T-helper 22 cell (primary cell): ENCODE data around the gene RDH8.
A peak's percentile ranks its signal among the peaks of the same experiment; 100 is the strongest.
"Not testable (repeated sequence)": the region's sequence is repeated elsewhere in the genome, so short reads cannot be mapped to it uniquely, and the experiment has no call there.

Experiments
- DNase-seq: peaks from one replicate; pipeline ENCODE4 v3.0.0-alpha.2; 2020; ENCODE audit warnings: low read depth

RDH8 gene

DNA sequence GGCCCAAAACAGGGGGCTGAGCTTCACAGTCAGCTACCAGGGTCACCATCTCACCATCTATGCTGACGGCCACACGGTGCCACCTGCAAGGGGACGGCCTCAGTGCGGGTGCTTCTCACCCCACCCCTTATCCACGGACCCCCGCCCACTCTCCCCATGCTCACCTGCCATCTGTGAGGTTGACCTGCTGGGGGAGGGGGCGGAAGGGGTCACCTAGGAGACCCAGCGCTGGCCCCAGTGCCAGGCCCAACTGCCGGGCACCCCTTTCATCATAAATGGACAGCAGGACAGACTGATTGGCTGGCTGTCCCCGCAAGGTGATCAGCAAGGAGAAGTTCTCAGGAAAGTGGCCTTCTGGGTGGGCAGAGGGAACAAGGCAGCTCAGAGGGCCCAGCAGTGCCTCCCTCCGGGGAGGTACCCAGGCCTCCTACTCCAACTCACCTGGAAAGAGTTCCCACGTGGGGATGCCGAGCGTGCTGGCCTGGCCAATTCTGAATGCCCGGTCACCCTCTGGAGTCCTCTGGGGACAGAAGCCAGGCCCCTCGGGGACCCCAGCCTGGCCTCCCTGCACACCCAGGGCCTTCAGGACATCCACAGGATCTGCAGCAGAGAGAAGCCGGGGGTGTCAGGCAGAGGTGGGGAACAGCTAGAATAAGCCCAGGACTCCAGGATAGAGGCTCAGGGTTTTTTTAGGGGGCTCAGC, 7.5 kb upstream of the RDH8 start:
- no peak for DNase-seq

DNA sequence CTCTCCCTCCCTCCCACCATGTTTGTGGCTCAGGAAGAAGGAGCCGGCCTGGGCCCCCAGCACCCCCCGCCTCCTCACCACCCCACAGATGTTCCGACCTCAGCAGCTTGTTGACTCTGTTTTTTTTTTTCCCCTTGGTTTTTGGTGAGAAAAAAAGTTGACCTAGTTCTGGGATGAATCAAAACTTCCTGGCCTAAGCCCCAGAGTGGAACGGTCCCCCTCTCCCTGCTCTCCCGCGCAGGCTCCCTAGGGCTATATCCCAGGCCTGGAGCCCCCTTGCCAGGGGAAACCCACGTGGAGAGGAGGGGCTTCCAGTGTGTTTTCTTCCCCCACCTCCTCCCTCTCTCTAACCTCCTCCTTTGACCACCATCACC, 7.0 kb upstream of the RDH8 start:
- DNase-seq: no peak

DNA sequence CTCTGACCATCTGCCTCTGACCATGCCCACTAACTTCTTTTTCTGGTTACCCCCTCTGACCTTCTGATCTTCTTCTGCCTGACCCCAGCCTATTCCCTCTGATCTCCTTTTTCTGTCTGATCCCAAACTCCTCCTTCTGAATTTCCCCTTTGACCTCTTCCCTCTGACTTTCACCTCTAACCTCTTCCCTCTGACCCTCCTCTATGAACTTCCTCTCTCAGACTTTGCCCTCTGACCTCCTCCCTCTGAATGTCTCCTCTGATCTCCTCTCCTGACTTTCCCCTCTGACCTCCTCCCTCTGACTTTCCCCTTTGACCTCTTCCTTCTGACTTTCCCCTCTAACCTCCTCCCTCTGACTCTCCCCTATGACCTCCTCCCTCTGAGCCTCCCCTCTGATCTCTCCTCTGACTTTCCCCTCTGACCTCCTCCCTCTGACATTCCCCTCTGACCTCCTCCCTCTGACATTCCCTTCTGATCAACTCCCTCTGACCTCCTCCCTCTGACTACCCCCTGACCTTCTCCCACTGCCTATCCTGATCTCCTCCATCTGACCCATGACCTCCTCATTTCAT, 6.4 kb upstream of the RDH8 start:
- DNase-seq: no peak

- DNase-seq: no peak
These were observed 5.7 kb upstream of the RDH8 start for GRCh38 chr19:10007371-10008183.

DNA sequence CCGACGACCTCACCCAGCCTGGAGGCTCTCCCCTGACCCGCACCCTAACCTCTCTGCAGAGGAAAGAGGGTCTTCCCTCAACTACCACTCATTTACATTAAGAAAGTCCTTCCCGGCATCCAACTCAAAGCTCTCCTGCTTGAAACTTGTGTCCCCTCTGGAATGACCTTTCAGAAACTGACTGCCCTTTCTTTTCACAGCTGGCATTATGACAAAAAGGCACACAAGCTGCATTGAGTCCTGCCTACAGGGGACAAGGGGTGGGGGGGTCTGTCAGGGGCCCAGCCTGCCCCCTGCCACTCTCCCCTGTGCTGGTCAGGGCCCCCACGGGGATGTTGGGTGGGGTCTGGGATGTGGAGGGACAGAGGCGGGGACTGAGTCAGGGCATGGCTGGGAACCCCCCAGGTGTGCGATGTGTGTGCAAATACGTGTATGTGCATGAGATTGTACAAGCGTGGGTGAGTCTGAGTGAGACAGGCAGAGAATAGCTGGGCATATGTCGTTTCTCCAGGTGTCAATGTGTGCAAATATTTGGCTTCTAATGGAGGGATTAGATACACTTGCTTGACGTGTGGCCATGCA, 5.0 kb upstream of the RDH8 start:
- no peak for DNase-seq

DNA sequence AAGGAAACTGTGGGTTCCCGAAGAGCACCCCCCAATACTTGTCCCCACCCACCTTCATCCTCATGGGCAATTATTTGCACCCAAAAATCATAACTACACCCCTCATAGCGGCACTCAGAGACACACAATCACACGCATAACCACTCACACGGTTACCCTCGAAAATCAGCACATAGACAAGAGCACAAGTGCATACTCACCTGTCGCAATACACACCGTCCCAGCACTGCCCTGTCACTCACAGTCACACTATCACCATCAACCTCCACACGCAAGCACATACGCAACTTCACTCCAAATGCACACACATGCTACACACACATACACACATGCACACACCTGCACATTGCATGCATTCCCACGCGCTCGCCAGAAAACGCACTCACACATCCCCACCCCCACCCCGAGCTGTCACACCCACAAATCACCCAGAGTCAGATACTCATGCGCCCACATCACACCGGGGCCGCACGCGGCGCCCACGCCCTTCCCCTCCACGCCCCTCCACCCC, 3.5 kb upstream of the RDH8 start:
- no peak for DNase-seq

- no peak for DNase-seq
These were observed 3.0 kb upstream of the RDH8 start, which contains the start of gene COL5A3 for GRCh38 chr19:10010247-10010691. Gene COL5A3, minus strand, starts transcription at chr19:10010504. Its CDS starts 119 bp downstream, at chr19:10010385.

DNA sequence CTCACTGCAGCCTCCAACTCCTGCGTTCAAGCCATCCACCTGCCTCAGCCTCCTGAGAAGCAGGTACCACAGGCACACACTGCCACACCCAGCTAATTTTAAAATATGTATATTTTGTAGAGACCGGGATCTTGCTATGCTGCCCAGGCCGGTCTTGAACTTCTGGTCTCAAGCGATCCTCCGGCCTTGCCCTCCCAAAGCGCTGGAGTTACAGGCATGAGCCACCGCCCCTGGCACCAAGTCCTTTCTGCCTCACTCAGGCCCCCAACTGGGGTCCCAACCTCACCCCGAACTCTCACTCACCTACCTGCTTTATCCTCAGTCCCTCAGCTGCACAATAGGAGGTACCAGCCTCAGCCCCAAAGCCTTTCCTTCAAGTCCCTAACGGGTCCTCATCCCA, 2.3 kb upstream of the RDH8 start:
- DNase-seq: no peak

- DNase-seq: no peak
These were observed 1.3 kb upstream of the RDH8 start for GRCh38 chr19:10011974-10012373.

GRCh38 chr19:10013834-10014618, 743 bp downstream of the RDH8 start:
- no peak for DNase-seq

DNA sequence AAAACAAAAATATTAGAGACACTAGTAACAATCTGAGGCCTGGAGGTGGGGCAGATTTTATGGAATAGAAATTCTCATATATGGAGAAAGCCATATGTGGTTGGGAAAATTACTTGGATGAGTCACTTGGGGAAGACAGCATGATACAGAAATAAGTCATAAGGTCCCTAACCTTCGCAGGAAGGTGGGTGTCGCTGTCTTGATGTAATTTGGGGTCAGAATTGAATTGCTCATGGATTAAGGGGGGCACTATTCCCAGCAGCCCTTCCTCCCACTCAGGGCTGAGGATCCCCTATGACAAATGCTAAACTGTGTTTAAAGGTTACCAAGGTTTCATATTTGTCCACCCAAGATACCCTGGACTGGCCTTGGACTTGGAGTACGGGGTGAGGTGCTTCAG, 5.0 kb downstream of the RDH8 start:
- no peak for DNase-seq

DNA sequence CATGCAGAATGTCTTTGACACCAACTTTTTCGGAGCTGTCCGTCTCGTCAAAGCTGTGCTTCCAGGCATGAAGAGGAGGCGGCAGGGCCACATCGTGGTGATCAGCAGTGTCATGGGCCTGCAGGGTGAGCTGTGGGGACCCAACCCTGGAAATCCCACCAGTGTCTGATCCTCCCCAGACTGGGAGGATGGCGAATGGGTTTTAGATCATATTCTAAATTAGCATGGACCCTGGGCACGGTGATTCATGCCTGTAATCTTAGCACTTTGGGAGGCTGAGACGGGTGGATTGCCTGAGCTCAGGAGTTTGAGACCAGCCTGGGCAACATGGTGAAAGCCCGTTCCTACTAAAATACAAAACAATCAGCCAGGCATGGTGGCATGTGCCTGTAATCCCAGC, 5.5 kb downstream of the RDH8 start:
- DNase-seq: no peak

- no peak for DNase-seq
These were observed 6.0 kb downstream of the RDH8 start for GRCh38 chr19:10019246-10019645.

DNA sequence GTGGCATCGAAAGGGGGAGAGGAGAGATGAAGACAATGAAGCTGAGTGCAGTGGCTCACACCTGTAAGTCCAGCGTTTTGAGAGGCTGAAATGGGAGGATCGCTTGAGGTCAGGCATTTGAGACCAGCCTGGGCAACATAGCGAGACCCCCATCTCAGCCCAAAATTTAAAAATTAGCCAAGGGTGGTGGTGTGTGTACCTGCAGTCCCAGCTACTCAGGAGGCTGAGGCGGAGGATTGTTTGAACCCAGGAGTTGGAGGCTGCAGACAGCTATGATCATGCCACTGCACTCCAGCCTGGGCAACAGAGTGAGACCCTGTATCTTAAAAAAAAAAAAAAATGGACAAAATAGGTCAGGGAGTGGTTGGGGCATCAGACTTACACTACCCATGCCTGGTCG, 7.6 kb downstream of the RDH8 start:
- no peak for DNase-seq

GRCh38 chr19:10021446-10021845, 8.2 kb downstream of the RDH8 start:
- DNase-seq: no peak

- DNase-seq: no peak
These were observed 8.6 kb downstream of the RDH8 start for GRCh38 chr19:10021863-10022262.

- DNase-seq: not testable (repeated sequence)
These were observed 9.8 kb downstream of the RDH8 start for GRCh38 chr19:10023096-10023495.

- no peak for DNase-seq
These were observed 13.5 kb downstream of the RDH8 start for GRCh38 chr19:10026744-10027143.

DNA sequence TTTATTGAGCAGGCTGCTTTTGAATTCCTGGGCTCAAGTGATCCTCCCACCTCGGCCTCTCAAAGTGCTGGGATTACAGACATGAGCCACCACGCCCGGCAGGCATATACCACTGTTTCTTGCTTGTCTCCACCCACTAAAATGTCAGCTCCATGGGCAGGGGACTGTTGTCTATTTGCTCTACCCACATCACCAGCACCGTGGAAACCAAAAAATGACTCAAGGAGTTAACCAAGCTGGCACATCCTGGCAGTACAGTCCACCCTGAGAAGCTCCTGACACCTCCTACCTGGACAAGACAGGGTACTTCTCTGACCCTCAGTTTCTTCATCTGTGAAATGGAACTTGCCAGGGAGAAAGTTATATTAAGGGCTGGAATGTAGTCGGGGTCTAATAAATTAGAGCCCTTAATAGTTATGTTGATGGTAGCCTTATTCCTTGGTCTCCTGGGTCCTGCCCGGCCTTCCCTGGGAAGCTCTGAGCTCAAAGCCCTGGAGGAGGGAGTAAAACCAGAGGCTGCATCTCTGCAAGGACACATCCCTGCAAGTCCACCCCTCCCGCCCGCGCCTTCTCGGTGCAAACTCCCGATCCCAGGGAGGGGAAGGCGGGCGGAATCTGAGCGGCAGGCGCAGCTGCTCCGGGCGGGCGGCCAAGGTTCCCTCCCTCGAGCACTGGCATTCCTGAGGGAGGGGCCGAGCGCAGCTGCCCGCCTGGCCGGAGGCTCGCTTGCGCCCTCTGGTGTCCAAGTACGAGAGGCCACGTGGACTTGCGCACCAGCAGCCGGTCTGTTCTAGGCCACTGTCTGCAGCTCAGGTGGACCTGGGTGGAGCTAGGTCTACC, 14.1 kb downstream of the RDH8 start:
- peak; percentile 43 for DNase-seq

GRCh38 chr19:10033614-10034013, 20.3 kb downstream of the RDH8 start:
- DNase-seq: no peak

DNA sequence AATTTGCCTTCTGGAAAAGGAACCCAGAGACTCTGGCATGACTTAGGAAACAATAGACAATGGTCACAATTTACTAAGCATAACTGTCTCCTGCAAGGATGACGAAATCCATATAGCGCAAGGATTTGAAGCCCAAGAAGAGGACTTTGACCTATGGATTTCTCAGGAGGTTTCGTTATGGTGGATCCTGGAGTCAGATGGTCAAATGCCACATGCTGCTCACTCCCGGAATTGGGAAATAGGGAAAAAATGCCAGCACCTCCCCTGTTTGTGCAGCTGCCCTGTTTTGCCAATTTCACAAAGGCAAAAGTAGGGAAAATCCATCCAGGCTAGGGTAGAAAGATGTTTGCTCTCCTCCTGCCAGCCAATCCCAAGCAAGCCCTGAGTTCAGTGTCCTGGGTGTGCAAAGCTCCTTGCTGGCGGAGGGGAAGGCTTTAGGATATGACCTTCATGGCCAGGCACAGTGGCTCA, 23.4 kb downstream of the RDH8 start:
- DNase-seq: no peak
